ENCODE measurements around the gene CDCA5.

CDCA5 gene

GRCh38 chr11:65059523-65059922 lies 24.3 kb downstream of the CDCA5 start:
- Mint-ChIP-seq H3K27ac (no peak overlapping the region), H3K9me3 (no peaks in the 10 kb centered on the region), H3K4me1 (ENCODE audit: low read depth) (peaks cover 17% of the 10 kb centered on the region), H3K36me3 (ENCODE audit: low read depth) (no peaks in the 10 kb centered on the region), H3K4me3 (no peak overlapping the region), H3K27me3 (ENCODE audit: low read depth) (no peaks in the 10 kb centered on the region)

GRCh38 chr11:65058419-65059054 lies 25.3 kb downstream of the CDCA5 start, which contains the start of gene NAALADL1:
Gene NAALADL1, minus strand, starts transcription at chr11:65058553. Its CDS starts 32 bp downstream, at chr11:65058521.
- H3K4me1 Mint-ChIP-seq (ENCODE audit: low read depth): peaks cover 27% of the 10 kb centered on the region
- no peak within 1 kb of the TSS for H3K4me3 Mint-ChIP-seq
- H3K9me3 Mint-ChIP-seq: no peaks in the 10 kb centered on the region
- H3K27me3 Mint-ChIP-seq (ENCODE audit: low read depth): no peaks in the 10 kb centered on the region
- no peaks in the 10 kb centered on the region for H3K36me3 Mint-ChIP-seq (ENCODE audit: low read depth)
- no peak within 1 kb of the TSS for H3K27ac Mint-ChIP-seq

DNA sequence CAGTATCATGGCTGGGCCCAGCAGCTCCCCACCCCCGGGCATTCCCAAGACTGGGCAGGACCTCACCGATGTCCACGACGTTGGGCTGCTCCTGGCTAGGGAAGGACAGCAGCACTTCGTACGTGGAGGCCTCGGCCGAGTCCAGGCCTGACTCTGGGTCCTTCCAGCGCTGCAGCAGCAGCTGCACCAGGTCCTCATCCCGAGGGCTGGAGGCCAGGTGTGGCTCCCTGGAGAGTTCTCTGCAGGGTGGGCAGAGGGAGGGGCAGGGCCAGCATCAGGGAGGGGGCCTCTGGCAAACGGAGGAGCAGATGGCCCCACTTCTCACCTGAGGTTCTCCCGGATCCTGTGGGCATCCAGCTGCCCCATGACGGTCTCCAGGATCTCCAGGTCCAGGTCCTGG lies 25.8 kb downstream of the CDCA5 start:
- H3K27ac Mint-ChIP-seq: no peak overlapping the region
- no peaks in the 10 kb centered on the region for H3K27me3 Mint-ChIP-seq (ENCODE audit: low read depth)
- H3K4me3 Mint-ChIP-seq: no peak overlapping the region
- H3K36me3 Mint-ChIP-seq (ENCODE audit: low read depth): no peaks in the 10 kb centered on the region
- H3K4me1 Mint-ChIP-seq (ENCODE audit: low read depth): peaks cover 27% of the 10 kb centered on the region
- no peaks in the 10 kb centered on the region for H3K9me3 Mint-ChIP-seq

- Mint-ChIP-seq H3K27ac (no peak overlapping the region), H3K4me3 (no peak overlapping the region), H3K36me3 (ENCODE audit: low read depth) (no peaks in the 10 kb centered on the region), H3K27me3 (ENCODE audit: low read depth) (peaks cover 3% of the 10 kb centered on the region), H3K9me3 (no peaks in the 10 kb centered on the region), H3K4me1 (ENCODE audit: low read depth) (peaks cover 27% of the 10 kb centered on the region)
Observed at GRCh38 chr11:65057526-65057925, 26.3 kb downstream of the CDCA5 start.

DNA sequence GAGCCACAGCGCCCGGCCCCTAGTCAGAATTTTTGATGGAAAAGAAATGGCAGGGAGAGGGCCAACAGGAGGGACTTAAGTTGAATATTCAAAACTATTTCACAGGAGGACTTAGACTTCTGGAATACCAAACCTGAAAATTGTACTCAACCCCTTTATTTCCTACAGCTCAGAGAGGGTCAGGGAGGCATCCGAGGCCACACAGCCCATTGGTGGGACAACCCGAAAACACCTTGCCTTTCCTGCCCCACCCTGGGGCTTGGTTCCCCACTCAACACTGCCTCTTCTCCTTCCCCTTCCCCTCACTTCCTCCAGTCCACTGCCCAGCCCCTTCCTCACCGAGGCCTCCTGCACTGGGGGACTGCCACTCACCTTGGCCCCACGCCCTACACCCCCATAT lies 26.8 kb downstream of the CDCA5 start:
- no peaks in the 10 kb centered on the region for H3K9me3 Mint-ChIP-seq
- peaks cover 27% of the 10 kb centered on the region for H3K4me1 Mint-ChIP-seq (ENCODE audit: low read depth)
- no peak overlapping the region for H3K27ac Mint-ChIP-seq
- H3K27me3 Mint-ChIP-seq (ENCODE audit: low read depth): peaks cover 3% of the 10 kb centered on the region
- H3K4me3 Mint-ChIP-seq: no peak overlapping the region
- H3K36me3 Mint-ChIP-seq (ENCODE audit: low read depth): no peaks in the 10 kb centered on the region

DNA sequence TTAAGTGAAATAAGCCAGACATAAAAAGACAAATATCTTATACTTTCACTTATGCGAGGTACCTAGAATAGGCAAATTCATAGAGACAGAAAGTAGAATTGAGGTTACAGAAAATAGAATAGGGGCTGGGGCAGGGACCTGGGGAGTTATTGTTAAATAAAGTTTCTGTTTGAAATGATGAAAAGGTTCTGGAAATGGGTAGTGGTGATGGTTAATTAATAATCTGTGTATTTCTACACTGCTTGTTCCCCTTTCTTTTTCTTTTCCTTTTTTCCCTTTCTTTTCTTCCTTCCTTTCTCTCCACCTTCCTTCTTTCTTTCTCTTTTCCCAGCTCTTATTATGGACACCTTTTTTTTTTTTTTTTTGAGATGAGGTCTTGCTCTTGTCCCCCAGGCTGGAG lies 28.3 kb downstream of the CDCA5 start:
- no peaks in the 10 kb centered on the region for H3K9me3 Mint-ChIP-seq
- no peaks in the 10 kb centered on the region for H3K36me3 Mint-ChIP-seq (ENCODE audit: low read depth)
- no peak overlapping the region for H3K4me3 Mint-ChIP-seq
- H3K27ac Mint-ChIP-seq: no peak overlapping the region
- H3K4me1 Mint-ChIP-seq (ENCODE audit: low read depth): peaks cover 20% of the 10 kb centered on the region
- peaks cover 3% of the 10 kb centered on the region for H3K27me3 Mint-ChIP-seq (ENCODE audit: low read depth)

DNA sequence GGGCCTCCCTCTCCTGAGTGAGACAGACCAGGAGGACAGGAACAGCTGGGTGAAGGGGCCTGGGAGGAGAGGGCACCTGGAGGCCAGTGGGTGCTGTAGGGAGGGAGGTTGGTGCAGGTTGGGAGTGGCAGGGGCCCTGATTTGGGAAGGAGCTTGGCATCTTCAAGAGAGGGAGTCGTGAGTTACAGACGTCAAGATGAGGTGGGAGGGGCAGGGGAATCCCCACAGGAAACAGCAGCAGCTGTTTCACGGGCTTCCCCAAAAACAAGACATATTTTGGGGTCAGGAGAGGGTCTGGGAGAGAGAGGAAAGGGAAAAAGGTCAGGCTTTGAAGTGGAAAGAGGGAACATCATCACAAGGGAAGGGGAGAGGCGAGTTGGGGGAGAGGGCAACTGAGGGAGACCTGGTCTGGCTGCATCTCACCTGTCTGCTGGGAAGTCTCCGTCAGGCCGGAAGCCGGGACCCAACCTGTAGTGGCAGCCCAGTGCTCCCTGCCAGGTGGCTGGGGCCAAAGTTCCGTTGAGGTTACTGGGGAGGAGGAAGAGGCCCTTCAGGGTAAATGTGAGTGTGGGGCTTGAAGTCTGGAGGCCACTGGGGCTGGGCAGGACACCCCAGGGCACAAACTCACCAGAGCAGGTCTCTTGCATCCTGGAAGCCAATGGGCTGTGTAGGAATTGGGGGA lies 29.9 kb downstream of the CDCA5 start:
- Mint-ChIP-seq H3K4me1 (ENCODE audit: low read depth) (peaks cover 15% of the 10 kb centered on the region), H3K27ac (peak overlapping the region; percentile 84), H3K4me3 (peak overlapping the region; percentile 61), H3K36me3 (ENCODE audit: low read depth) (no peaks in the 10 kb centered on the region), H3K9me3 (no peaks in the 10 kb centered on the region), H3K27me3 (ENCODE audit: low read depth) (peaks cover 3% of the 10 kb centered on the region)

DNA sequence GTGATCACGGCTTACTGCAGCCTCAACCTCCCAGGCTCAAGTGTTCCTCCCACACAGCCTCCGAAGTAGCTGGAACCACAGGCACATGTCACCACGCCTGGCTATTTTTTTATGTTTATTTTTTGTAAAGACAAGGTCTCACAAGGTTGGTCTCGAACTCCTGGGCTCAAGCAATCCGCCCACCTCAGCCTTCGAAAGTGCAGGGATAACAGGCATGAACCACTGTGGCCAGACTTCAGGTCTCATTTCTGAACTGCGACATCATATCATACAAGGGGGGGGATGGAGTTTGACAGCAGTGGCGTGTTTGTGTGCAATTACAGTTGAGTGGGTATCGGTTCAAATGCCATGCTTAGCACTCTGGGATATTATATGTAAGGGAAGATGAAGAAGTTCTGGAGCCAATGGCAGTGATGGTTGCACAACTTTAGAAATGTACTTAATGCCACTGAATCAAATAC lies 32.4 kb downstream of the CDCA5 start:
- no peaks in the 10 kb centered on the region for H3K9me3 Mint-ChIP-seq
- H3K36me3 Mint-ChIP-seq (ENCODE audit: low read depth): peaks cover 2% of the 10 kb centered on the region
- H3K27ac Mint-ChIP-seq: no peak overlapping the region
- no peak overlapping the region for H3K4me3 Mint-ChIP-seq
- peaks cover 7% of the 10 kb centered on the region for H3K27me3 Mint-ChIP-seq (ENCODE audit: low read depth)
- H3K4me1 Mint-ChIP-seq (ENCODE audit: low read depth): peaks cover 20% of the 10 kb centered on the region

DNA sequence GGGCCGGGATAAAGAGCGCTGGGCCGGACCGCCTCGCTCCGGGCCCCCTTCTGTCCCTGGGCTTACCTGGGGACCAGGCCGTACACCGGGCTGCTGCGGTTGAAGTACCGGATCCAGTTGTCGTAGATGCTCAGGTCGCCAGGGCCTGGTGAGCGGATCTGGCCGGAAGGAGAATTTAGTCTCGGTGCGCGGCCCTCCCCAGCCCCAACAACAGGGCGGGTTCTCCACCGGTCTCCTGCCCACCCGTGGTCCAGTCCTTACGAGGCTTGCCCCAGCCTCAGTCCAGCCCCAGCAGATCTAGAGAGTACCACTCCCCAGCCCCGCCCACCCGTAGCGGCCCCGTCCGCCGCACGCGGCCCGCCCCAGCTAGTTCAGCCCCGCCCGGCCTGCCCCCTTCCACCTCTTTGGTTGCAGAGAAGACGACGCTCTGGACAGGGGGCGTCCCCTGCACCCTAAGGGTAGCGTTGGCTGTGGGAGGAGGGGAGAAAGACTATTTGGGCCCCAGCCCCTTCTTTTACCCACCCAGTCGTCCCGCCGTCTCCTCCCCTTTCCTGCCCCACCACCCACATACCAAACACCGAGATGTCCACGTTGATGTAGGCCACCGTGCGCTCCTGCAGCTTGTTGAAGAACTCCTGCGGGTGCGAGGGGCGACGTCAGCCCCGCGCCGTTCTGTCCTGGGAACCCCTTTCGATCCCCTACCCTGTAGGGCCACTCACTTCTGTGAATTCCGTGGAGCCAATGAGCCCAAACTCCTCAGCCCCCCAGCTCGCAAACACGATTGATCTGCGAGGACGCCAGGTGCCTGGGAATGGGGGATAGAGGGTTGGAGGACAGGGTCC lies 36.0 kb downstream of the CDCA5 start:
- Mint-ChIP-seq H3K4me1 (ENCODE audit: low read depth) (peaks cover 12% of the 10 kb centered on the region), H3K27ac (peak overlapping the region; percentile 60), H3K4me3 (peak overlapping the region; percentile 81), H3K27me3 (ENCODE audit: low read depth) (peaks cover 7% of the 10 kb centered on the region), H3K36me3 (ENCODE audit: low read depth) (peaks cover 16% of the 10 kb centered on the region), H3K9me3 (no peaks in the 10 kb centered on the region)

DNA sequence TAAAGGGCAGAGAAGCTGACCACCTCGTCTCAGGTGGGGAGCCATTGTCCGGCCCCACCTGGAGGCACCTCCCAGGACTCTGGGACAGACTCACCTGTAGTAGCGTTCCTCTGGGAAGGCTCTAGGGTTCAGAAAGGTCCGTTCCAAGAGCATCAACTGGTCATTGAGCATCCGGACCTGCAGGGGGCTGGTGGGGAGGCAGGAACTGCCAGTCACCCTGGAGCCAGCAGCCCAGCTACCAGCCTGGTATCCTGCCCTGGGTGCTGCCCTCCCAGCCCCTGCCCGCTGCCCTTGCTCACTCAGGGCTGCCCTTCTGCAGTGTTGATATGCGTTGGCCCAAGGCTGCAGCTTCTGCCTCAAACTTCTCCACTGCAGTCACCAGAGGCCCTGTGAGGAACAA lies 38.1 kb downstream of the CDCA5 start:
- H3K27me3 Mint-ChIP-seq (ENCODE audit: low read depth): peaks cover 4% of the 10 kb centered on the region
- no peaks in the 10 kb centered on the region for H3K9me3 Mint-ChIP-seq
- H3K4me3 Mint-ChIP-seq: peak overlapping the region; percentile 17
- peaks cover 16% of the 10 kb centered on the region for H3K36me3 Mint-ChIP-seq (ENCODE audit: low read depth)
- no peak overlapping the region for H3K27ac Mint-ChIP-seq
- H3K4me1 Mint-ChIP-seq (ENCODE audit: low read depth): peaks cover 16% of the 10 kb centered on the region

GRCh38 chr11:65045061-65045460 lies 38.8 kb downstream of the CDCA5 start:
- Mint-ChIP-seq H3K4me1 (ENCODE audit: low read depth) (peaks cover 18% of the 10 kb centered on the region), H3K4me3 (no peak overlapping the region), H3K27me3 (ENCODE audit: low read depth) (peaks cover 4% of the 10 kb centered on the region)

GRCh38 chr11:65043881-65044501 lies 39.8 kb downstream of the CDCA5 start:
- H3K4me3 Mint-ChIP-seq: no peak overlapping the region
- H3K4me1 Mint-ChIP-seq (ENCODE audit: low read depth): peaks cover 18% of the 10 kb centered on the region
- H3K27me3 Mint-ChIP-seq (ENCODE audit: low read depth): peaks cover 4% of the 10 kb centered on the region
- no peak overlapping the region for H3K27ac Mint-ChIP-seq
- H3K9me3 Mint-ChIP-seq: no peaks in the 10 kb centered on the region
- peaks cover 19% of the 10 kb centered on the region for H3K36me3 Mint-ChIP-seq (ENCODE audit: low read depth)

More at GRCh38 chr11:65045061-65045460, 38.8 kb downstream of the CDCA5 start:
- Mint-ChIP-seq H3K36me3 (ENCODE audit: low read depth) (peaks cover 16% of the 10 kb centered on the region), H3K9me3 (no peaks in the 10 kb centered on the region), H3K27ac (no peak overlapping the region)

- Mint-ChIP-seq H3K4me1 (ENCODE audit: low read depth) (peaks cover 18% of the 10 kb centered on the region), H3K4me3 (peak overlapping the region; percentile 89)
Observed at GRCh38 chr11:65042891-65043290, 40.9 kb downstream of the CDCA5 start.

More at GRCh38 chr11:65042891-65043290, 40.9 kb downstream of the CDCA5 start:
- Mint-ChIP-seq H3K27me3 (ENCODE audit: low read depth) (peaks cover 4% of the 10 kb centered on the region), H3K27ac (no peak overlapping the region), H3K36me3 (ENCODE audit: low read depth) (peaks cover 25% of the 10 kb centered on the region), H3K9me3 (no peaks in the 10 kb centered on the region)

Measured in T-helper 1 cell treated with Interleukin-12 subunit alpha and Interleukin-12 subunit beta and Interleukin-4 antibody, amounts not matched to agents 30 μg/mL and 1 μg/mL, for 36 hours (primary cell).